Testis (tissue), 2 donors: Measurements from ENCODE around the gene FOXD4L6.
"Not testable (repeated sequence)": the region's sequence is repeated elsewhere in the genome, so short reads cannot be mapped to it uniquely, and the experiment has no call there.

ENCODE experiments used
- CTCF ChIP-seq, 3 experiments: fragments of 450-650 bp in 2 of 3; fragments of 200-600 bp in 1 of 3; sonication (generic) in 1 of 3; IDR thresholded peaks; one replicate each; pipeline ENCODE4 v1.5.1; 2016 to 2019; ENCODE audit warnings: antibody characterized with exemption in 3 of 3, mild to moderate bottlenecking in 2 of 3, moderate library complexity in 1 of 3
- POLR2A ChIP-seq: fragments of 450-650 bp; IDR thresholded peaks from one replicate; pipeline ENCODE4 v1.6.1; 2017; ENCODE audit warnings: antibody characterized with exemption, mild to moderate bottlenecking, moderate library complexity

DNA sequence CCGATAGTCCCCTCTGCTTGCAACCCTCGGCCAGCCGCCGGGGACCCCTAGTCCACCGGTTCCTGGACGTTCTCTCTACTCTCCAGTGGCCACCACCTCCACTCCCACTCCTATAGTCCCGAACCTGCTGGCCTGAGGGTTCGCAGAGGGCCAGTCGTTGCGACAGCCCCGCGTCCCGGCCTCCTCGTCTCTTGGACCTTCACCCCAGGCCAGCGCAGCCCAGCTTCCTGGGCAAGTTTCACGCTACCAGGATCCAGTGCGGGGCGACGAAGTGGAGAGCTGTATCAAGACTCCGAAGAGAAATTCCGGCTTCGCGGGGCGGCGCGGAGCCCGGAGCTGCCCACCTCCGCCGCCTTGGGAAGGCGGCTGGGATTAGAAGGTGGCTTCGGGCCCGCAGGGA is 5.1 kb downstream of the FOXD4L6 start:
- not testable (repeated sequence) for TF ChIP-seq CTCF (IDR thresholded peaks at IDR 0.05); POLR2A
